ENCODE results near the gene PIP4K2A.
A peak's percentile ranks its signal among the peaks of the same experiment; 100 is the strongest.
"Not testable (repeated sequence)": the region's sequence is repeated elsewhere in the genome, so short reads cannot be mapped to it uniquely, and the experiment has no call there.

The PIP4K2A gene

GRCh38 chr10:22719406-22720042, 5.1 kb upstream of the PIP4K2A start:
- no peak for DNase-seq (ENCODE audit: low read depth)

GRCh38 chr10:22718659-22719058, 4.3 kb upstream of the PIP4K2A start:
- DNase-seq (ENCODE audit: low read depth): not testable (repeated sequence)

- no peak for DNase-seq (ENCODE audit: low read depth)
Observed at GRCh38 chr10:22717728-22718127, 3.4 kb upstream of the PIP4K2A start.

- no peak for DNase-seq (ENCODE audit: low read depth)
Observed at GRCh38 chr10:22716943-22717342, 2.6 kb upstream of the PIP4K2A start.

- no peak for DNase-seq (ENCODE audit: low read depth)
Observed at GRCh38 chr10:22715290-22715625, 880 bp upstream of the PIP4K2A start.

GRCh38 chr10:22713853-22714478, 412 bp downstream of the PIP4K2A start:
- DNase-seq (ENCODE audit: low read depth): peak; percentile 6

GRCh38 chr10:22712956-22713852, 1.2 kb downstream of the PIP4K2A start:
- DNase-seq (ENCODE audit: low read depth): peak; percentile 24

GRCh38 chr10:22712211-22712955, 2.0 kb downstream of the PIP4K2A start:
- no peak for DNase-seq (ENCODE audit: low read depth)

GRCh38 chr10:22711373-22711772, 3.0 kb downstream of the PIP4K2A start:
- no peak for DNase-seq (ENCODE audit: low read depth)

GRCh38 chr10:22710139-22710745, 4.1 kb downstream of the PIP4K2A start:
- no peak for DNase-seq (ENCODE audit: low read depth)

GRCh38 chr10:22708772-22709171, 5.6 kb downstream of the PIP4K2A start:
- DNase-seq (ENCODE audit: low read depth): no peak

GRCh38 chr10:22705527-22705926, 8.9 kb downstream of the PIP4K2A start:
- no peak for DNase-seq (ENCODE audit: low read depth)

GRCh38 chr10:22704942-22705341, 9.4 kb downstream of the PIP4K2A start:
- no peak for DNase-seq (ENCODE audit: low read depth)

GRCh38 chr10:22704471-22704911, 9.9 kb downstream of the PIP4K2A start:
- no peak for DNase-seq (ENCODE audit: low read depth)

- no peak for DNase-seq (ENCODE audit: low read depth)
Observed at GRCh38 chr10:22702348-22702747, 12.0 kb downstream of the PIP4K2A start.

GRCh38 chr10:22701132-22701826, 13.1 kb downstream of the PIP4K2A start:
- DNase-seq (ENCODE audit: low read depth): no peak

GRCh38 chr10:22700489-22700888, 13.9 kb downstream of the PIP4K2A start:
- no peak for DNase-seq (ENCODE audit: low read depth)

GRCh38 chr10:22699976-22700375, 14.4 kb downstream of the PIP4K2A start:
- no peak for DNase-seq (ENCODE audit: low read depth)

GRCh38 chr10:22698941-22699440, 15.4 kb downstream of the PIP4K2A start:
- DNase-seq (ENCODE audit: low read depth): no peak

- DNase-seq (ENCODE audit: low read depth): no peak
Observed at GRCh38 chr10:22697800-22698199, 16.6 kb downstream of the PIP4K2A start.

GRCh38 chr10:22697101-22697500, 17.3 kb downstream of the PIP4K2A start:
- DNase-seq (ENCODE audit: low read depth): no peak

Measured in T follicular helper cell (primary cell).